Cardiac fibroblast (primary cell): ENCODE measurements around the gene SFRP5.

ENCODE experiments used
- DNase-seq, 2 donors: peaks; one replicate each; pipeline versions ENCODE4 v3.0.0 to v3.0.0-alpha.2; 2010; ENCODE audit warnings: low read depth in 2 of 2
- H3K4me3 ChIP-seq, 2 donors: replicated peaks in 1 of 2; 1 replicate in 1 of 2; 2 replicates in 1 of 2; pipeline ENCODE4 v1.5.1; 2011; ENCODE audit warnings: low read depth in 2 of 2, low read length in 2 of 2, mild to moderate bottlenecking in 2 of 2, moderate library complexity in 1 of 2
- CTCF ChIP-seq: IDR thresholded peaks from one replicate; pipeline ENCODE4 v1.5.1; 2011; ENCODE audit warnings: low read depth, mild to moderate bottlenecking, low read length, inconsistent platforms

The SFRP5 gene

GRCh38 chr10:97765201-97765600 is 6.6 kb downstream of the SFRP5 start:
- no peak for DNase-seq
- TF ChIP-seq CTCF = no peak
- no peak overlapping the region for H3K4me3 ChIP-seq

GRCh38 chr10:97764519-97764931 is 7.3 kb downstream of the SFRP5 start:
- TF ChIP-seq CTCF = no peak
- DNase-seq = no peak
- H3K4me3 ChIP-seq = no peak overlapping the region

GRCh38 chr10:97763947-97764346 is 7.9 kb downstream of the SFRP5 start:
- TF ChIP-seq CTCF = no peak
- no peak overlapping the region for H3K4me3 ChIP-seq
- no peak for DNase-seq

DNA sequence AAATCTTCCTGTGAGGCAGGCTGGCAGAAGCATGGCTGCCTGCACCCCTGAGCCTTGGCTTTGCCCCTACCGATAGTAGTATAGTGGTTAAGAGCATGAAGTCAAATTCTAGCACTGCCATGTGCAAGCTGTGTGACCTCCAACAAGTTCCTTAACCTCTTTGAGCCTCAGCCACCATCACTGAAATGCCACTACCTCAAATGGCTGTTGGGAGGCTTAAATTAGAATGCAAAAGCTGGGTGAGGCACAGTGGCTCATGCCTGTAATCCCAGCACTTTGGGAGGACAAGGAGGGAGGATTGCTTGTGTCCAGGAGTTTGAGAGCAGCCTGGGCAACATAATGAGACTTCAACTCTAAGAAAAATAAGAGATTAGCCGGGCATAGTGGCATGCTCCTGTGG is 8.4 kb downstream of the SFRP5 start:
- no peak for DNase-seq
- TF ChIP-seq CTCF = no peak
- no peak overlapping the region for H3K4me3 ChIP-seq

GRCh38 chr10:97762816-97763215 is 9.0 kb downstream of the SFRP5 start:
- TF ChIP-seq CTCF = no peak
- peak in 1 of 2 donors; percentile 47 for DNase-seq
- H3K4me3 ChIP-seq = no peak overlapping the region

- DNase-seq = no peak
- no peak for TF ChIP-seq CTCF
- no peak overlapping the region for H3K4me3 ChIP-seq
These were observed 9.7 kb downstream of the SFRP5 start for GRCh38 chr10:97762056-97762455.

DNA sequence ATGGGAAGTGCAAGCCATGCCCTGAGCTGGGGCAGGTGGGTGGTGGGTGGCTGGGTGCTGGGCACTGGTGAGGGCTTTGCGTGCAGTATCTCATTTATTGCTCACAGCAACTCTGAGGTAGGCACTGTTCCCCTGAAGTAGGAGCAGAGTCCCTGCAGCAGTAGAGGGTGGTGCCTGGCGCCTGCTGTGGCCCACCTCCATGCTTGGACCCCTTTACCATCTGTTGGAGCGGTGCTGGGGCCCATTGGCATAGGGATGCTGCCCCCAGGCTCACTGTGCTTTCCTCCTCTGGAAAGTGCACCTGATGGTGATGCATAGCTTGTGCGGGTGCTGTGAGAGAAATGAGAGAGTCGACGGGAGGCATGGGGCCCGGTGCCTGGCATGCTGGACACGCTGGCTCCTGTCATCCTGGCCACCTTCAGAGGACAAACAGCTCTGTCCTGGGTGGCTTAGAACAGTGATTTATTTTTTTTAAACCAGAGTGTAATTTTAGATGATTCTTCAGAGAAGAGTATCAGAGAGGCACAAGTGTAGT is 10.4 kb downstream of the SFRP5 start:
- TF ChIP-seq CTCF = no peak
- no peak overlapping the region for H3K4me3 ChIP-seq
- no peak for DNase-seq
